Stimulated activated CD4-positive, alpha-beta T cell treated with anti-CD3 and anti-CD28 coated beads, Interleukin-12 subunit alpha, Interleukin-12 subunit beta, amount 100 ng/mL, for 24 hours (primary cell): ENCODE data around the gene MAPKBP1.

Experiments used
- DNase-seq, 2 experiments: peaks; one replicate each; pipeline ENCODE4 v3.0.0-alpha.2; 2020; ENCODE audit warnings: low read depth in 2 of 2

Gene MAPKBP1

DNA sequence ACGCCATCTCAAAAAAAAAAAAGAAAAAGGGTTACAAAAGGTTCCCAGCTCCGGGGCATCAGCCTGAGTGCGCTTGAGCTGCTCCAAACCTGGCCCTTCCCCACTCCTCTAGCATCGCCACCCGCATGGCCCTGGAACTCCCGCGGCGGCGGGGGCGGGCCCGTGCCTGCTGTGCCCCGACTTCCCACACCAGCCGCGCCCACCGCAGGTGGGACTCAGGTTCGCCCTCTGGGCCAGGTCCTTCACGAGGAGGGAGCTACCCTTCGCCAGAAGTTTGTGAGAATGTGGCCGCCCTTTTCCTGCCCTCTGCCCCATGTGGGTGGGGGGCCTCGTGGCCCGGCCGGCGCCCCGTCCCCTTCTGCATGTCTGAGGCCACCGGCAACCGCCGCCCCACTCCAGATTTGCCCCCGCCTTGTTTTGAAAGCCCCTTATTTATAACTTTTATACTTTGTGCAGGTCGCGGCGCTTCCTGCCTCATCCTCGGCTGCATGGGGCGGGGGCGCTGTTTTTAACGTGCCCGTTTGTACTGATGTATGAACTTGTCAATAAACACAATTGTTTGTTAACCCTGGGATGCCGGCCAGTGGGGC lies 53.1 kb downstream of the MAPKBP1 start:
- DNase-seq: no peak

DNA sequence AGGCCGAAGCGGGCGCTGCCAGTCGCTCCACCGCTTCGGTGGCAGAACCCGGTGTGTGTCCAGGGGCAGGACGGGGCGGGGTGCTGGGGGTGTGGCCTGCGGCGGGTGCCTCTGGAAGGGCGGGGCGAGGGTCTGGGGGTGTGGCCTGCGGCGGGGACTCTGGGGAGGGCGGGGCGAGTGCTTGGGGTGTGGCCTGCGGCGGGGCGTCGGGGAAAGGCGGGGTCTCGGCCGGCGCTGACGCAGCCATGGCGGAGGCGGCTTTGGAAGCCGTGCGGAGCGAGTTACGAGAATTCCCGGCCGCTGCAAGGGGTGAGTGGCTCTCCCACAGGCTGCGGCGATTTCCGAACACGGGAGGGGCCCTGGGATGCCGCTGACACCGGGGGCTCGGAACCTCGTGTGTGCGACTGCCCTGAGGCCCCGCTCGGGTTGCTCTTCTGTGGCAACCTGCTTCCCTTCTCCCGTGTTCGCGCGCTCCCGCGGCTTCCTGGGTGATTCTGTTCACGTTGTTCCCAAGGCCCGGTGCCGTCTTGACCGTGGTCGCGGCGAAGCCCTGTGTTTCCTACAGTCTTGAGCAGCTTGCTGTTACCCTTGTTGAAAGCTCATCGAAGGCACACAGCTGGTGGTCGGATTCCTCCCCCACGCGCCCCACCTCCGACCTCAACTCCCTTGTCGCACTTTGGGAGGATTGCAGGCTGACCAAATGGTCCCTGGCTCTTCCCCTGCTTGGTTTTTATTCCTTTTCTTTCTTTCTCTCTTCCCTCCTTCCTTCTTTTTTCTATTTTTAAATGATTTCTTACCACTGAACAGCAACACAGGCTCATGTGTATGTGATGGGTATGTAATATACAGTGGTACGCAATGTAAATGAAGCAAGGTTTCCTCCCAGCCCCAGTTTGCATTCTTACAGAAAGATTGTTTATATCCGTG lies 53.9 kb downstream of the MAPKBP1 start, which contains the start of gene JMJD7:
TSS of gene JMJD7 (plus strand) at position 213 of the 927 bp plus-strand sequence. CDS start at position 246, 33 bp downstream.
- DNase-seq: peak; percentile 89 to 96

DNA sequence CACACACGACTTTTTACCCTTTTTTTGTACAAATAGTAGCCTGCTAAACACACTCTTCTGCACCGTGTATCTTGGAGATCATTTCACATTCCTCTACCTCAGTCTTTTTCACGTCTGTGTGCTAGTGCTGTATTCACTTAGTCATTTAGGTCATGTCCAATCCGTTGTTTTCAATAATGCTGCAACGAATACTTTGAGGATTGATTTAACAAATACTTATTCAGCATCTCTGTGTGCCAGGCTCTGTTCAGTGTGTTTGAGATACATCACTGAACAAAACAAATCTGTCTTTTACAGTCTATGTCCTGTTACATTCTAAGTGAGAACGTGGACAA lies 54.5 kb downstream of the MAPKBP1 start:
- no peak for DNase-seq

DNA sequence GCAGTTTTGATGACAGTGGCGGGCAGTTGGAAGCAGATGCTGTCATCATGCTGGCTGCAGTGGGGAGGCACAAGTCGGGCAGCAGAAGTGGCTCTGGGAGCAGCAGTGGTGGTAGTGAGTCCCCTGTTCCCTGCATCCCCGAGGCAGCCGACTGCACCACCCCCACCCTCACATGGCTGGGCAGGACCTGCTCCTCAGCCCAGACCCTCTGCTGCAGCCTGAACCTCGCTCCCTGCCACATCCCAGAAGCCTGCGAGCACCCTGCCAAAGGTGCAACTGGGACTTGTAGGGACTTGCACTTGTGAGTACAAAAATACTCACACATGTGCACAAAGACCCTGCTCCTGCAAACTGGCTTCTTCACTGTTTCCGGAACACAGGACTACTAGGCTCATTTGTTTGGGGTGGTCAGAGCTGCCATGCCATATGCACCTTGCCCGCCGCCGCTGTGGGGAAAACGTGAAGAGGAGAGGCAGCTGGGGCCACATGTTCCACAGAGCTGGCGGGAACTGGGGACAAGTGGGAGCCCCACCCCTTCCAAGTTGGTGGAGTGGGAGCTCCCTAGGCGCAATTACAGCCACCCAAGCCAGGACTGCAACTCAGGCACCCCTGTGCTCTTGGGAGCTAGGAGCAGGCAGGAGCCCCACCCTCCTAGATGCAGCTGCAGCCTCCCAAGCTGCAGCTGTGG lies 55.8 kb downstream of the MAPKBP1 start:
- DNase-seq: no peak

DNA sequence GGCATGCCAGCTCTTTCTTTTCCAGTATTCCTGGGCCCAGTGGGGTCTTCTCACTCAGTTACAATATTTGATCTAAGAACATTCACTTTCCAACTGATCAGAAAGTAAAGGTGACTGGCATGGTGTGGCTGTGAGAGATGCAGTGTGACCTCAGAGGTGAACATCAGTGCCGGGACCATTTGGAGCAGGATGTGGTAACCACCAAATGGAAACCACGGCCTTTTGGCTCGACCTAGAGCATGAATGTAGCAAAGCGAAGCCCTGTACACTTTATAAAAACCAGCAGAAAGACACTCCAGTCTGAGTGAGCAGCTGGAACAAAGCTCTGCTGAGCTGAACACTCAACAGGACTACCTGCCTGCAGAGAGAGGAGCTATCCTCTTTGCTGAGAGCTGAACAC lies 57.0 kb downstream of the MAPKBP1 start:
- DNase-seq: peak in 1 of 2 experiments; percentile 32

DNA sequence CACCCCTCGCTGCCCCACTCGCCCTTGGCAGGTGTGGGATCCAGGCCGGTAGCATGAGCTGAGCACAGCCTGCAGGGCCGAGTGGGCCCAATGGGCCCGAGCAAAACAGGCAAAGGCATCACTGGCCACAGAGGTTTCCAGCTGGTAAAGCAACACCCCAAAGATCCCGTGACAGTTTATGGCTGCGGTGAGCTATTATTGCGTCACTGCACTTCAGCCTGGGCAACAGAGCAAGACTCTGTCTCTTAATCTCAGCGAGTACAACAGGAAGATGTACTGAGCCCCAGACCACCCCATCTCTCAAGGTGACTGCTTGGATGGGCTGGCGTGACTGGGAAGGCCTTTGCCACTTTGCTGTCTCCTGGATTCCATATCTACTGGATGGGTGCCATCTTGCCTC lies 57.9 kb downstream of the MAPKBP1 start:
- DNase-seq: no peak

DNA sequence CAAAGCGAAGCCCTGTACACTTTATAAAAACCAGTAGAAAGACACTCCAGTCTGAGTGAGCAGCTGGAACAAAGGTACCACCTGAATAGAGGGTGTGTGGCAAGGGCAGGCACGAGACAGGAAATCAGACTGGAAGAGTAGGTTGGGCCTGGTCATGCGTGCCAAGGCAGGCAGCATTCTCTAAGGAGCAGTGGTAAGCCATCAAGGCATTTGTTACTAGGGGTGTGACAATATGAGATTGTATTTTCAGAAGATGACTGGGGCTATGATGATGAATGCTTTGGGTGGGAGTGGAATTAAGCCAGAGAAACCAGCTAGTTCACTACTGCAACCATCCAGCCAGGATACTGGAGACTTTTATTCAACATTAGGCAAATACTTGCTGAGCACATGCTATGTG lies 58.6 kb downstream of the MAPKBP1 start:
- no peak for DNase-seq

DNA sequence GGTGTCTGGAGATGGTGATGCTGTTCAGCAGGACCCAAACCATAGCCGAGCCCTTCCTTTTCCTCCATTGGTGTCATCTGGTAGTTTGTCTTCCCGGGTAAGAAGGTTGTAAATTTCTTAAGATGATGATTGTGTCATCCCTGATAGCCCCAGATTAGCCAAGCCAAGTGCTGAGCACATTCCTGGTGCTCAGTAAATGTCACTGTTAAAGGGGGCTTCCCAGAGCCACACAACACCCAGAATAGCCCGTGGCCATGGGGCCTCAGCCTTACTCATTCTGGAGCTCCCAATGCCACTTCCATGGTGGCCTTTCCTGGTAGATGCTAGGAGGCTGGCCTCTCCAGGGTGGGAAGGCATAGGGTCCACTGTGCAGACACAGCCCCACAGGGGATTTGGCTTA lies 59.8 kb downstream of the MAPKBP1 start:
- no peak for DNase-seq

DNA sequence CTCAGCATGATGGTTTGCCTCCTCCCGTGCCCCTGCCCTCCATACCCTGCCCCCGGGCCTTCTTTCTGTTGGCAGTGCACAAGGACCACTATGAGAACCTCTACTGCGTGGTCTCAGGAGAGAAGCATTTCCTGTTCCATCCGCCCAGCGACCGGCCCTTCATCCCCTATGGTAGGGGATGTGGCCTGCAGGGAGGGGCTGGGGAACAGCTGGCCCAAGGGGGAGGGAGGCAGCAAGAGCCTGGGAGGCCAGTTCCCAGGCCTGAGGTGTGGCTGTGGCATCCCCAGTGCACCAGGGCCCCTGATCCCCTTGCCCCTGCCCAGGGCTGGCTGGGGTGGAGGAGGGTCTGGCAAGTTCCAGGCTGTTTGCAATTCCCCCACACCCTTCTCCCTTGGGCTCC lies 61.8 kb downstream of the MAPKBP1 start:
- no peak for DNase-seq

DNA sequence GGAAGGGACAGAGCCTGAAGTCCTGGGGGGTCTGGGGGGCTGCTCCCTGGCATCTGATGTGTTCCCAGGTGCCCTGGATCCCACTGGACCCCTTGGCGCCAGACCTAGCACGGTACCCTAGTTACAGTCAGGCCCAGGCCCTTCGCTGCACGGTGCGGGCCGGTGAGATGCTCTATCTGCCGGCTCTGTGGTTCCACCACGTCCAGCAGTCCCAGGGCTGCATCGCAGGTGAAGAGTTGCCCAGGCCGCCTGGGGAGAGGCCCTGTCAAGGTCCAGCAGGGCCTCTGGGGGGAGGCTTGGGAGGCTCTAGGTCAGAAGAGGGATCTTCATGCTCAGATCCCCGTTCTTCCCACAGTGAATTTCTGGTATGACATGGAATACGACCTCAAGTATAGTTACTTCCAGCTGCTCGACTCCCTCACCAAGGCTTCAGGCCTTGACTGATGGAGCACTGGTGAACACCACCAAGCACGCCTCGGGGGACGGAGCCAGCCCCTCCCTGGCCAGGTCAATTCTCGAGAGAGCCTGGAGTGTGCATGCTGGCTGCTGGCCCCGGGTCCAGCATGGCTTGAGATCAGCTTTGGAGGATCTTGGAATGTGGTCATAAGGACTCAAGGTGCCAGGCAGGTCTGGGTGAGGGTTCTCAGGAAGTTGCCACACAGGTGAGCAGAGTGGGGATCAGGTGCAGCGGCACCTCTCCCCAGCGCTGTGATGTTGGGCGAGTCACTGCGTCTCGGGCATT lies 62.6 kb downstream of the MAPKBP1 start:
- no peak for DNase-seq

DNA sequence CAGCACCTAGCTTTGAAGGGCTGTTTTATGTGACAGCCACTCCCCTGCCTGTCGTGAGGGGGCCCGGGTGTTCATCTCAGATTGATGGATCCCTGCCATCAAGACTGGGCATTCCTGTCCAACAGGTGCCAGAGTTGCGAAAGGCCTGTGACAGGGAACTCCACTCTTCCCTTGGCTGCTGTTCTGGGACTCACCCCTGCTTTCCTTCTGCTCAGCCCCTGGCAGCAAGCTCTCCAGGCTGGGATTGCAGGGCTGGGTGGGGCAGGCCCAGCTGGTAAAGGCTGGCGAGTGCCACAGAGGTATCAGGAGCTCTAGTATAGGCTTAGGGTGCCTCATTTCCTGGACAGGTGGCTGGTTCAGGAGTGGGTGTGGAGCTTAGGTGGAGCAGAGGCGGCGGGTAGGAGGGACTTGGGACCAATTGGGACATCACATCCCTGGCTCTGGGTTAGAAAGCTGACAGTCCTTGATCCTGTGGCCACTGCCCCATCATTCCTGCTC lies 64.2 kb downstream of the MAPKBP1 start, which contains the start of gene PLA2G4B:
TSS of gene PLA2G4B (plus strand) at position 448 of the 498 bp plus-strand sequence. CDS start 67 bp downstream, outside the sequence.
- DNase-seq: no peak

DNA sequence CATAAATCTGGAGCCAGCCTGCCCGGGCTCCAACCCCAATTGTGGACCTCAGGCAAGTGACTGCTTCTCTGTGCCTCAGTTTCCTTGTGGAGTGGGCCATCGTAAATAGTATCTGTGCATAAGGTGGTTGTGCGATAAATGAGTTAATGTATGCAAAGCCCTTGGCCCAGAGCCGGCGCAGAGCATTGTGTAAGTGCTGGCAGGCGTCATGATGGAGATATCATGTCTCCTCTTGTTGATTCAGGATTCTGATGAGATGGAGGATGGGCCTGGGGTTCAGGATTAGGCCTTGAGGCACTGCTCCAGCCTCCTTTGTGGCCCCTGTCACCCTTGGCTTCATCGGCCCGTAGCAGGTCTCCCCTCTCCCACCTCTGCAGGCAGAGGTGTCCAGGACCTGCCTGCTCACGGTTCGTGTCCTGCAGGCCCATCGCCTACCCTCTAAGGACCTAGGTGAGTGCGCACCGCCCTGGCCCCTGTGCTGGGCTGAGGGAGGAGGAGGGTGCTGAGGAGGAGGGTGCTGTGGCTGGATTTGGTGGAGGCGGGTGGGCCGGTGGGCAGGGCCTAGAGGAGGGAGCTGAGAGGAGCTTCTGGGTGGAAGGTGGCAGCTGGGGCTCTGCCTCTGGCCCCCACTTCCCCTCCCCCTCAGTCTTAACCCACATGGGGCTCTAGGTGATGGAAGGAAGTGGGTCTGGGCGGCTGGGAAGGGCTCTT lies 65.7 kb downstream of the MAPKBP1 start:
- DNase-seq: no peak

DNA sequence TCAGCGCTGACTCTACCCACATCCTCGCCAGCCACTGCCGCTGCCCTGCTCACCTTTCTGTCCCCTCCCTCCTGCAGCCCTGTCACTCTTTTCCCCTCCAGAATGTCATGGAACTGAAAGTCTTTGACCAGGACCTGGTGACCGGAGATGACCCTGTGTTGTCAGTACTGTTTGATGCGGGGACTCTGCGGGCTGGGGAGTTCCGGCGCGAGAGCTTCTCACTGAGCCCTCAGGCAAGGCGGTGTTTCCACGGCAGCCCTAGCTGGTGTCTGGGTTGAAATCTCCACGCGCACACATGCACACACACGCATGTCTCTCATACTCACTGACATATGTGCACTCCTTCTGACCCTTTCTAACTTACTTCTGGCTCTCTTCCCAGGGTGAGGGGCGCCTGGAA lies 66.4 kb downstream of the MAPKBP1 start:
- no peak for DNase-seq

DNA sequence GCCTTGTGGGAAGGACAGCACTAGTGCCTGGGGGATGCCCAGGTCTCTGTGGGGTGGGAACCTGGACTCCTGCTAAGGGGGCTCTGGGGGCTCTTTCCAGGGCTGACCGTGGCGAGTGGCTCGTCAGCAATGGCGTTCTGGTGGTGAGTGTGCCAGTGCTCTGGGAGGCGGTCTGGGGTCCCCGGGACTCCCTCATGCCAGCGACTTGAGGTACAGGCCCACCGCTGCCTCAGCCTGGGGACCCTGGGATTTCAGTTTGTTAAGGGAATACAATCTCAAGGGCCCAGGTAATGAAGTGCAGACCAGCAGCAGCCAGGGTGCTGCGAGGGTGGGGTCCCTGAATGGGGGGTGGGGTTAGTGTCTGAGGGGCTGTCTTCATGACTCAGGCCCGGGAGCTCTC lies 66.8 kb downstream of the MAPKBP1 start:
- no peak for DNase-seq

DNA sequence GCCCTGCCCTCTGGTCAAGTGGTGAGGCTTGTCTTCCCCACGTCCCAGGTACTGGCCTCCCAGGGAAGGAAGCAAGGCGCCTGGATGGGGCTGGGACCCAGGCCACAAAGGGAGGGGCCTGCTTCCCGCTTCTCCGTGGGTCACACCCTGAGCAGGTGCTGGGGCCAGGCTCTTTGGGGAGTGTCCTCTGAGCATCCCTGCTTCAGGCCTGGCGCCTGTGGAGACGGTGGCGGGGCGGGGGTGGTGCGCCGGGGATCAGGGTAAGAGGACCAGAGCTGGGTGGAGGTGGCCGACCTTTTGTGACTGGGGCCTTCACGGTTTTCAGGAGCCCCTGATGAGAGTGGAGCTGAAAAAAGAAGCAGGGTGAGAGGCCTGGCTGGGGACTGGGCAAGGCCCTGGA lies 67.9 kb downstream of the MAPKBP1 start:
- no peak for DNase-seq

DNA sequence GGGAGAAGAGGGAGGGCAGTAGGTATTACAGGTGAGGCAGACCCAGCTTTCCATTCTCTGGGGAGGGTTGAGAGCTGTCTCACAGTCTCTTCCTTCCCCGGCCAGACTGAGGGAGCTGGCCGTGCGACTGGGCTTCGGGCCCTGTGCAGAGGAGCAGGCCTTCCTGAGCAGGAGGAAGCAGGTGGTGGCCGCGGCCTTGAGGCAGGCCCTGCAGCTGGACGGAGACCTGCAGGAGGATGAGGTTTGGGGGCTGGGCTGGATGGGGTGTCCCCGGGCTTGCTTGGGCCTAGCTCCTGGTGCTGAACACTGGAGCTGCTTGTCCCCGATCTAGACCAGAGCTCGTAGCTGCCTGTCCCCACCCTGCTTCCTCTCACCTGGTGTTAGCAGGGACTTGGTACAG lies 69.3 kb downstream of the MAPKBP1 start:
- DNase-seq: no peak

DNA sequence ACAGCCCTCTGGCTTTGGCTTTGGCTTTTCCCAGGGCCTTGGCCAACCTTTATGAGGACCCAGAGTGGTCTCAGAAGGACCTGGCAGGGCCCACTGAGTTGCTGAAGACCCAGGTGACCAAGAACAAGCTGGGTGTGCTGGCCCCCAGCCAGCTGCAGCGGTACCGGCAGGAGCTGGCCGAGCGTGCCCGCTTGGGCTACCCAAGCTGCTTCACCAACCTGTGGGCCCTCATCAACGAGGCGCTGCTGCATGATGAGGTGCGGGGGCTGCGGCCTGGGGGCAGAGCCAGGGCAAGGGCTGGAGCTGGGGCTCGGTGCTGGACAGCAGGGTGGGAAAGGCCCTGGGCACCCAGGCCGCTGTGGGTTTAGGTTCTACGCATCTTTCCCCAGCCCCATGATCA lies 70.5 kb downstream of the MAPKBP1 start:
- DNase-seq: no peak

DNA sequence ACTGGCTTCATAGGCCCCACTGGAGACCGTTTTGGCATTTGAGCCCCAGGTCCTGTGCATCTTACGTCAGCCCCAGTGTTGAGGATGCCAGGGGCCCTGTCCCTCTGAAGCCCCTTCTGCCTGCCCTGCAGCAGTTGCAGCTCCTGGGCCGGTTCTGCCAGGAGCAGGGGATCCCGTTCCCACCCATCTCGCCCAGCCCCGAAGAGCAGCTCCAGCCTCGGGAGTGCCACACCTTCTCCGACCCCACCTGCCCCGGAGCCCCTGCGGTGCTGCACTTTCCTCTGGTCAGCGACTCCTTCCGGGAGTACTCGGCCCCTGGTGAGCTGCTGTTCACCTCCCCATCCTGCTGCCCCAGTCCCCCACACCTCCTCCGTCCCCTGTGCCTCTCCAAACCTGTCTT lies 72.9 kb downstream of the MAPKBP1 start:
- no peak for DNase-seq

DNA sequence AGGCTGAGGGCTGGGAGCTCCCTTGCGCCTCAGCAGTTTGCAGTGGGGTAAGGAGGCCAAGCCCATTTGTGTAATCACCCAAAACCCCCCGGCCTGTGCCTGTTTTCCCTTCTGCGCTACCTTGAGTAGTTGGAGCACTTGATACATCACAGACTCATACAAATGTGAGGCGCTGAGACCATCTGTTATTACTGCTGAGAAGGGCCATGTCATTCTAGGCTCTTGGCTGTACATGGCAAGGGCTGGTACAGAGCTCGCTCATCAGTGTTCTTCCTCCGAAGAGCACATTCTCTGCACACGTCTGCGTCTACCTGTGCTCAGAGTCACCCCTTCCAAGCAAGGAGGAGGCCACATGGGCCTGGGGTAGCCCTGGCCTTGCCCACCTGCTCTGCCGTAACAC lies 73.7 kb downstream of the MAPKBP1 start:
- DNase-seq: no peak

DNA sequence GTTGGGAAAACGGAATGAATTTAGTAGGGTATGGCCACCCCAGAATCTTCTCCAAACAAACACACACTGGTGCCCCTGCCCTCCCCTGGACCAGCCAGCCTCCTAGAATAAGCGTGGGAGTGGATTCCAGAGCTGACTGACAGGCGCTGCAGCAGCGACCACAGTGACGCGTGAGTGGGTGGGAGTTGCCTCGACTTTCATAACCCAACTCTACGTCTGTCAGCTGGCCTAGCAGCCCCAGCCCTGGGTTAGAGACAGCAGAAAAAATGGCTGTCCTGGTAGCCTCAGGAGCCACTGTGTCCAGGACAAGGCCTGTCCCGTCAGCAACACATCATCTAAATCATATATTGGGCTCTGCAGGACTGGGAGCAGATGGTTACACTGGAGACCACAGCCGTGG lies 74.3 kb downstream of the MAPKBP1 start:
- peak in 1 of 2 experiments; percentile 37 for DNase-seq

DNA sequence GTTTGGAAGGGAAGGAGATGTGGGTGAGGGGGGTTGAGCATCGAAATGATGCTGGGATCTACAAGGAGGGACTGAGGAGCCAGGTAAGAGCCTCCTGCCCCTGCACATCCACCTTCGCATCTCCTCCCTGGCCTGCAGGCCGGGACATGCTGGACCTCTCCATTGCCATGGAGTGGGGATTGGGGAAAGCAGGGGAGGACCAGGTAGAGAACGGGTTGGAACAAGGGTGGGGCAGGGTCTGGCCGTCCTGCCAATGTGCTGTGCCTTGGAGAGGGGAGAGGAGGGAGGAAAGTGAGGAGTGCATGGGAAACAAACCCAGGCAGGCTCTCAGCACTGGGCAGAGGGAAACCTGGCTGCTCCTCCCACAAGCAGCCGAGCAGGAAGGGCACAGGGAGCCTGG lies 74.9 kb downstream of the MAPKBP1 start:
- DNase-seq: no peak
